ENCODE measurements around the gene PNP.

The PNP gene

GRCh38 chr14:20468764-20469241 lies 403 bp upstream of the PNP start:
- TF ChIP-seq POLR2A (IDR thresholded peaks at IDR 0.05; ENCODE audit: low read depth, low read length) (no peak), TAF1 (IDR thresholded peaks at IDR 0.05; ENCODE audit: low read depth, low read length) (no peak), SPI1 (IDR thresholded peaks at IDR 0.05; ENCODE audit: low read depth, low read length) (no peak), POLR2AphosphoS5 (IDR thresholded peaks at IDR 0.05; ENCODE audit: low read depth, low read length) (no peak), POU2F2 (IDR thresholded peaks at IDR 0.05; ENCODE audit: low read depth, low read length) (no peak), PAX5 (IDR thresholded peaks at IDR 0.05; ENCODE audit: insufficient read depth, low read length, severe bottlenecking) (no peak)
- no peak for FAIRE-seq
- no peak for DNase-seq (ENCODE audit: insufficient read length, low spot score)

- peak; percentile 55 for FAIRE-seq
Observed at GRCh38 chr14:20469890-20470602, 840 bp downstream of the PNP start.

DNA sequence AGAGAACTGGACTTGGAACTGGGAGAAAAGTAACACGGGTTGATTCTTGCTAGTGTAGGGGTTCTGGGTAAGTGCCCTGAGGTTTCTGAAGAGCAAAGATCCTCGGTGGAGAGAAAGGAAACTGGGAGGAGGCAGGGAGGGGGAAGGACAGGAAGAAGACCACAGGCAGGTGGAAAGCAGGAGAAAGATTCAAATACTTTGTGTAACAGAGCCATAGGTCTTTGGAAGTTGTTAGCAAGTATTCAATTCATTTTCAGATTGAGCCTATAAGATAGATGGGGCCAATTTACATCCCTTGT lies 1.3 kb downstream of the PNP start:
- DNase-seq (ENCODE audit: insufficient read length, low spot score) (no peak), FAIRE-seq (no peak)
- TF ChIP-seq PAX5 (IDR thresholded peaks at IDR 0.05; ENCODE audit: insufficient read depth, low read length, severe bottlenecking) (no peak), POU2F2 (IDR thresholded peaks at IDR 0.05; ENCODE audit: low read depth, low read length) (no peak), TAF1 (IDR thresholded peaks at IDR 0.05; ENCODE audit: low read depth, low read length) (no peak), SPI1 (IDR thresholded peaks at IDR 0.05; ENCODE audit: low read depth, low read length) (no peak)

More at GRCh38 chr14:20469890-20470602, 840 bp downstream of the PNP start:
- TF ChIP-seq SPI1 (IDR thresholded peaks at IDR 0.05; ENCODE audit: low read depth, low read length) (peak; percentile 83), POLR2A (IDR thresholded peaks at IDR 0.05; ENCODE audit: low read depth, low read length) (no peak)
- DNase-seq (ENCODE audit: insufficient read length, low spot score), result peak; percentile 34

DNA sequence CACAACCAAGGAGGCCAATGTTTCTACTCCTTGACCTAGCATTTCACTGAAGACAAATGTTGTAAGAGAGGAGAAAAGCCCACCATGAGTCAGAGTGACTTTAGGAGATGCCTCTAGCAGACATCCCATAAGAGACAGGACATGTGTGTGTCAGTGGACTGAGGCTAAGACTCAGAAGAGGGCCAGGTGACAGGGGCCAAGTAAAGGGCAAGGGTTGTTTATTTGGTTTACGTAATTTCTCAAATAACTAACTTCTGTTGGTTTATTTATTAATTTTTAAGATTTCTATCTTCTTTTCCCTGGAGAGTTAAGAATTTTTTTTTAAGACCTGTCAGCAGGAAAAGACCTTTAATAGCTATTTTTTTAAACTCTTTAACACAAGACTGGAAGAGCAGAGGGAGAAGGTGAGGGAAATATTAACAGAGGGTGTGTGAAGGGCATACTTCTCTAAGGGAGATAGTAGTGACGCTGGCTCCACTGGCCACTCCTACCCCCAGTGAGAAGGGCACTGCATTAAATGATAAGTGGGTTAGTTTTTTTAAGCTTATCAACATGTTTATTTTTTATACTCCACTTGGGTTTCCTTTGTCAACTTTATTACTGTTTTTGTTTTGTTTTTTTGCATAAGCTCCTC lies 3.4 kb downstream of the PNP start:
- FAIRE-seq (no peak), DNase-seq (ENCODE audit: insufficient read length, low spot score) (no peak)
- no peak for TF ChIP-seq SPI1 (IDR thresholded peaks at IDR 0.05; ENCODE audit: low read depth, low read length)
- TF ChIP-seq POU2F2 (IDR thresholded peaks at IDR 0.05; ENCODE audit: low read depth, low read length), result no peak
- no peak for TF ChIP-seq POLR2A (IDR thresholded peaks at IDR 0.05; ENCODE audit: low read depth, low read length)
- TF ChIP-seq PAX5 (IDR thresholded peaks at IDR 0.05; ENCODE audit: insufficient read depth, low read length, severe bottlenecking), result no peak
- no peak for TF ChIP-seq TAF1 (IDR thresholded peaks at IDR 0.05; ENCODE audit: low read depth, low read length)
- no peak for TF ChIP-seq POLR2AphosphoS5 (IDR thresholded peaks at IDR 0.05; ENCODE audit: low read depth, low read length)

- FAIRE-seq (no peak), DNase-seq (ENCODE audit: insufficient read length, low spot score) (no peak)
Observed at GRCh38 chr14:20476776-20477175, 7.6 kb downstream of the PNP start.

GRCh38 chr14:20477211-20477876 lies 8.1 kb downstream of the PNP start:
- TF ChIP-seq SPI1 (IDR thresholded peaks at IDR 0.05; ENCODE audit: low read depth, low read length), result peak; percentile 59
- TF ChIP-seq POLR2A (IDR thresholded peaks at IDR 0.05; ENCODE audit: low read depth, low read length), result no peak
- DNase-seq (ENCODE audit: insufficient read length, low spot score) (no peak), FAIRE-seq (no peak)

More at GRCh38 chr14:20476776-20477175, 7.6 kb downstream of the PNP start:
- TF ChIP-seq POU2F2 (IDR thresholded peaks at IDR 0.05; ENCODE audit: low read depth, low read length), result no peak
- no peak for TF ChIP-seq TAF1 (IDR thresholded peaks at IDR 0.05; ENCODE audit: low read depth, low read length)
- TF ChIP-seq POLR2AphosphoS5 (IDR thresholded peaks at IDR 0.05; ENCODE audit: low read depth, low read length), result no peak
- no peak for TF ChIP-seq SPI1 (IDR thresholded peaks at IDR 0.05; ENCODE audit: low read depth, low read length)
- no peak for TF ChIP-seq POLR2A (IDR thresholded peaks at IDR 0.05; ENCODE audit: low read depth, low read length)
- no peak for TF ChIP-seq PAX5 (IDR thresholded peaks at IDR 0.05; ENCODE audit: insufficient read depth, low read length, severe bottlenecking)

GRCh38 chr14:20478894-20479293 lies 9.7 kb downstream of the PNP start:
- no peak for FAIRE-seq
- DNase-seq (ENCODE audit: insufficient read length, low spot score), result no peak
- TF ChIP-seq TAF1 (IDR thresholded peaks at IDR 0.05; ENCODE audit: low read depth, low read length) (no peak), POU2F2 (IDR thresholded peaks at IDR 0.05; ENCODE audit: low read depth, low read length) (no peak), PAX5 (IDR thresholded peaks at IDR 0.05; ENCODE audit: insufficient read depth, low read length, severe bottlenecking) (no peak), POLR2AphosphoS5 (IDR thresholded peaks at IDR 0.05; ENCODE audit: low read depth, low read length) (no peak), POLR2A (IDR thresholded peaks at IDR 0.05; ENCODE audit: low read depth, low read length) (no peak), SPI1 (IDR thresholded peaks at IDR 0.05; ENCODE audit: low read depth, low read length) (no peak)

DNA sequence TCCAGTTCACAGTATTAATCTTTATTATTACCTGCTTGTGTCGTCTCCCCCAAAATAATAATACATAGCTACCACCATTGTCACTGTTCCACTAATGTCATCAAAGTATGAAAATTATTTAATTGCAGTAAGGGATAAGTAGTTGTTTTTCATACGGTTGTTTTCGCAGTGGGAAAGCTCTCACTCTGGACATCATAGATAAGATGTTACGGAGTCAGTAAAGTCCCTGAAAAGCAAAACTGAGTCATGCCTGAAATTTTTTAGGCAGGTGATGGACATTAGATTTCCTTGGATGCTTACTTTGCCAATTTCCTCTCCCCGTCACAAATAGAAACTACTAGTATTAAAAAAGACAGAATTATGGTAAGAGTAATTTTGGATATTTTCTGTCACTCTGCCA lies 13.2 kb downstream of the PNP start:
- TF ChIP-seq POU2F2 (IDR thresholded peaks at IDR 0.05; ENCODE audit: low read depth, low read length) (no peak), POLR2A (IDR thresholded peaks at IDR 0.05; ENCODE audit: low read depth, low read length) (no peak), POLR2AphosphoS5 (IDR thresholded peaks at IDR 0.05; ENCODE audit: low read depth, low read length) (no peak), TAF1 (IDR thresholded peaks at IDR 0.05; ENCODE audit: low read depth, low read length) (no peak)
- FAIRE-seq, result no peak
- no peak for DNase-seq (ENCODE audit: insufficient read length, low spot score)

GRCh38 chr14:20485900-20486299 lies 16.7 kb downstream of the PNP start:
- no peak for FAIRE-seq
- TF ChIP-seq SPI1 (IDR thresholded peaks at IDR 0.05; ENCODE audit: low read depth, low read length) (no peak), POLR2A (IDR thresholded peaks at IDR 0.05; ENCODE audit: low read depth, low read length) (no peak), POLR2AphosphoS5 (IDR thresholded peaks at IDR 0.05; ENCODE audit: low read depth, low read length) (no peak), TAF1 (IDR thresholded peaks at IDR 0.05; ENCODE audit: low read depth, low read length) (no peak)
- no peak for DNase-seq (ENCODE audit: insufficient read length, low spot score)

Measured in GM12891 (cell line).